ENCODE data around the gene PRMT3. TPM values are rescaled to one million over a fixed set of nuclear protein-coding genes. Genes with fewer than 3 reads are reported as not detected.

Gene PRMT3
- total RNA-seq, 1 experiment from 2014 or later = 31.4 TPM

- no peak for TF ChIP-seq ZNF232 (CRISPR knock-in tag; IDR thresholded peaks at IDR 0.05)
- TF ChIP-seq HMGA2 (CRISPR knock-in tag; IDR thresholded peaks at IDR 0.05) = no peak
- no peak for TF ChIP-seq RORB (CRISPR knock-in tag; IDR thresholded peaks at IDR 0.05)
- no peak for TF ChIP-seq ZNF396 (CRISPR knock-in tag; IDR thresholded peaks at IDR 0.05; ENCODE audit: borderline replicate concordance)
- no peak for TF ChIP-seq ZNF317 (CRISPR knock-in tag; IDR thresholded peaks at IDR 0.05; ENCODE audit: borderline replicate concordance, low read depth)
- no peak for TF ChIP-seq NR1H2 (CRISPR knock-in tag; IDR thresholded peaks at IDR 0.05)
- TF ChIP-seq SP1 (CRISPR knock-in tag; conservative IDR thresholded peaks at IDR 0.05) = no peak
- no peak for TF ChIP-seq ELF4 (CRISPR knock-in tag; IDR thresholded peaks at IDR 0.05; ENCODE audit: low read depth)
- TF ChIP-seq ESRRA (CRISPR knock-in tag; IDR thresholded peaks at IDR 0.05; ENCODE audit: borderline replicate concordance) = no peak
These were observed 157.2 kb downstream of the PRMT3 start (continued) for GRCh38 chr11:20544603-20545237.

GRCh38 chr11:20547411-20547810 lies 159.9 kb downstream of the PRMT3 start:
- no peak for ATAC-seq

GRCh38 chr11:20551096-20551495 lies 163.6 kb downstream of the PRMT3 start:
- Mint-ChIP-seq H3K9me3 (peaks cover 22% of the 10 kb centered on the region), H3K36me3 (peaks cover 11% of the 10 kb centered on the region), H3K27me3 (ENCODE audit: low read depth) (peaks cover 4% of the 10 kb centered on the region; the same call in 1 of the 2 replicates), H3K27ac (no peak overlapping the region), H3K4me1 (peaks cover 6% of the 10 kb centered on the region), H3K4me3 (no peak overlapping the region)
- ChIA-PET POLR2A (no interaction called here), CTCF (no interaction called here)
- DNase-seq (ENCODE audit: low spot score) (no peak), ATAC-seq (no peak)
- TF ChIP-seq GTF2I (CRISPR knock-in tag; conservative IDR thresholded peaks at IDR 0.05) = no peak
- TF ChIP-seq E2F5 (CRISPR knock-in tag; IDR thresholded peaks at IDR 0.05) = no peak
- no peak for TF ChIP-seq CBFB (CRISPR knock-in tag; IDR thresholded peaks at IDR 0.05; ENCODE audit: low read depth)
- no peak for TF ChIP-seq MYBL2 (CRISPR knock-in tag; IDR thresholded peaks at IDR 0.05)
- no peak for TF ChIP-seq EMX1 (CRISPR knock-in tag; IDR thresholded peaks at IDR 0.05)
- no peak for TF ChIP-seq JUN (CRISPR knock-in tag; IDR thresholded peaks at IDR 0.05)
- no peak for TF ChIP-seq ZBTB43 (CRISPR knock-in tag; IDR thresholded peaks at IDR 0.05)
- no peak for TF ChIP-seq MAX (CRISPR knock-in tag; IDR thresholded peaks at IDR 0.05)
- TF ChIP-seq GABPB1 (CRISPR knock-in tag; IDR thresholded peaks at IDR 0.05) = no peak
- no peak for TF ChIP-seq SMAD3 (CRISPR knock-in tag; IDR thresholded peaks at IDR 0.05; ENCODE audit: borderline replicate concordance)
- no peak for TF ChIP-seq USF1 (CRISPR knock-in tag; IDR thresholded peaks at IDR 0.05)
- no peak for TF ChIP-seq ZNF416 (CRISPR knock-in tag; IDR thresholded peaks at IDR 0.05)
- no peak for TF ChIP-seq NFYB (CRISPR knock-in tag; conservative IDR thresholded peaks at IDR 0.05; ENCODE audit: low read depth)
- no peak for TF ChIP-seq TP53 (CRISPR knock-in tag; IDR thresholded peaks at IDR 0.05)
- TF ChIP-seq HMGXB4 (CRISPR knock-in tag; IDR thresholded peaks at IDR 0.05) = no peak
- no peak for TF ChIP-seq GRHL2 (CRISPR knock-in tag; IDR thresholded peaks at IDR 0.05; ENCODE audit: insufficient replicate concordance, severe bottlenecking)
- no peak for TF ChIP-seq MXD4 (CRISPR knock-in tag; IDR thresholded peaks at IDR 0.05; ENCODE audit: borderline replicate concordance)

More at GRCh38 chr11:20547411-20547810, 159.9 kb downstream of the PRMT3 start:
- Mint-ChIP-seq H3K27me3 (ENCODE audit: low read depth) (peaks cover 10% of the 10 kb centered on the region), H3K9me3 (no peaks in the 10 kb centered on the region), H3K4me3 (no peak overlapping the region), H3K4me1 (peaks cover 35% of the 10 kb centered on the region), H3K36me3 (no peaks in the 10 kb centered on the region), H3K27ac (no peak overlapping the region)
- DNase-seq (ENCODE audit: low spot score) = no peak
- CTCF ChIA-PET = no interaction called here
- TF ChIP-seq MXD4 (CRISPR knock-in tag; IDR thresholded peaks at IDR 0.05; ENCODE audit: borderline replicate concordance) (no peak), CDX4 (CRISPR knock-in tag; IDR thresholded peaks at IDR 0.05; ENCODE audit: borderline replicate concordance) (no peak), FOXJ3 (CRISPR knock-in tag; IDR thresholded peaks at IDR 0.05; ENCODE audit: borderline replicate concordance) (no peak), CREM (CRISPR knock-in tag; IDR thresholded peaks at IDR 0.05) (no peak), FOXP1 (CRISPR knock-in tag; IDR thresholded peaks at IDR 0.05; ENCODE audit: borderline replicate concordance) (no peak), JUN (CRISPR knock-in tag; IDR thresholded peaks at IDR 0.05) (no peak), NFYB (CRISPR knock-in tag; conservative IDR thresholded peaks at IDR 0.05; ENCODE audit: low read depth) (no peak)
- POLR2A ChIA-PET = no interaction called here

All from WTC11 (cell line).